SK-N-SH treated with all-trans-retinoic acid at 6 μM for 48 hours (cell line): Measurements from ENCODE around the gene SBSN.

Experiments
- ARNTL ChIP-seq: fragments of 450-650 bp; formaldehyde crosslinking; IDR thresholded peaks from 2 replicates; pipeline ENCODE4 v1.5.0; 2020; ENCODE audit warnings: low read depth, mild to moderate bottlenecking, moderate library complexity, borderline replicate concordance
- BACH2 ChIP-seq: fragments of 250-450 bp; sonication (Bioruptor Pico); IDR thresholded peaks from 2 replicates; pipeline ENCODE4 v1.9.0; 2021; ENCODE audit warnings: mild to moderate bottlenecking, borderline replicate concordance
- ESRRG ChIP-seq: fragments of 250-450 bp; sonication (Bioruptor Pico); IDR thresholded peaks from 2 replicates; pipeline ENCODE4 v1.6.1; 2021; ENCODE audit warnings: mild to moderate bottlenecking
- OSR1 ChIP-seq: fragments of 250-450 bp; sonication (Bioruptor Pico); IDR thresholded peaks from 2 replicates; pipeline ENCODE4 v1.8.0; 2022; ENCODE audit warnings: moderate library complexity, mild to moderate bottlenecking, inconsistent platforms
- RARB ChIP-seq: fragments of 250-450 bp; sonication (Bioruptor Pico); IDR thresholded peaks from 2 replicates; pipeline ENCODE4 v1.8.0; 2021; ENCODE audit warnings: mild to moderate bottlenecking, moderate library complexity
- TCF4 ChIP-seq: fragments of 250-450 bp; sonication (Bioruptor Pico); IDR thresholded peaks from 2 replicates; pipeline ENCODE4 v1.8.0; 2021; ENCODE audit warnings: mild to moderate bottlenecking, moderate library complexity, borderline replicate concordance
- ZFP3 ChIP-seq: fragments of 250-450 bp; sonication (Bioruptor Pico); IDR thresholded peaks from 2 replicates; pipeline ENCODE4 v1.5.0; 2020; ENCODE audit warnings: mild to moderate bottlenecking, moderate library complexity
- ZFP30 ChIP-seq: fragments of 450-650 bp; formaldehyde crosslinking; IDR thresholded peaks from 2 replicates; pipeline ENCODE4 v1.5.0; 2022; ENCODE audit warnings: mild to moderate bottlenecking, moderate library complexity
- ZNF565 ChIP-seq: fragments of 450-650 bp; formaldehyde crosslinking; conservative IDR thresholded peaks from 2 replicates; pipeline ENCODE4 v1.5.0; 2020; ENCODE audit warnings: low read depth, mild to moderate bottlenecking, moderate library complexity
- ZNF8 ChIP-seq: fragments of 450-650 bp; formaldehyde crosslinking; IDR thresholded peaks from 2 replicates; pipeline ENCODE4 v1.5.0; 2020; ENCODE audit warnings: mild to moderate bottlenecking, moderate library complexity
- TF ChIP-seq, protein P1 (sequence below): fragments of 250-450 bp; sonication (Bioruptor Pico); IDR thresholded peaks from 2 replicates; pipeline ENCODE4 v1.5.1; 2020; ENCODE audit warnings: low read depth, mild to moderate bottlenecking, moderate library complexity
- TF ChIP-seq, protein P2 (sequence below): fragments of 250-450 bp; sonication (Bioruptor Pico); IDR thresholded peaks from 2 replicates; pipeline ENCODE4 v1.5.1; 2021; ENCODE audit warnings: mild to moderate bottlenecking, moderate library complexity
- TF ChIP-seq, protein P3 (sequence below): fragments of 250-450 bp; sonication (Bioruptor Pico); IDR thresholded peaks from 2 replicates; pipeline ENCODE4 v1.8.0; 2021; ENCODE audit warnings: low read depth, mild to moderate bottlenecking, moderate library complexity, borderline replicate concordance
- TF ChIP-seq, protein P4 (sequence below): fragments of 250-450 bp; sonication (Bioruptor Pico); IDR thresholded peaks from 2 replicates; pipeline ENCODE4 v1.5.0; 2020; ENCODE audit warnings: mild to moderate bottlenecking, moderate library complexity

DNA sequence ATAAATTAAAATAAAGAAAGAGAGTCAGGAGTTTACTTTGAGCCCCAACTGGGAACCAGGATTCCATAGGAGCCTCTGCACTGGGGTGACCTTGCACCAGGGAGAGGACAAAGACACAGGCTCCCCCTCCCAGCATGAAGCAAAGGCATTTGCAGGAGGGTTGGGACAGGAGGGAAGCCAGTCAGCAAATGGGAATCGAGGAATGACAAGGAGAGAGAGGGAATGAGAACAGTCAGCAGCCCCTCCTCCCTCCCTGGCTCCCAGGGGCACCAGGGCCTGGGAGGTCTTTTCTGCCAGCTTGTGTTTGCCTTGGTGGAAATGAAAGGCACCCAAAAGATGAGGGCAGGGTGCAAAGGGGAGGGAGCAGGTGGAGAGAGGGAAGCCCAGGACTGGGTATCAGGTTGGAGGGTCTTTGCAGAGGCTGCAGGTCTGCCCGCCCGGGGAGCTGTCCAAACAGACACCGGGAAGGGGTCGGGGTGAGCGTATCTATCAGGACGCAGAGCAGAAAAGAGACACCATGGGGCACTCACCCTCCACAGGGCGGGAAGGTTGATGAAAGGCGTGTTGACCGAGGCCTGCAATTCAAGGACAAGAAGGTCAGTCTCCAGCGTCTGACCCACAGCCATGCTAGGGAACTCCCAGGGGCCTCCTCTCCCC, 3.8 kb downstream of the SBSN start:
- TF ChIP-seq TCF4 = no peak
- TF ChIP-seq, protein P1, sequence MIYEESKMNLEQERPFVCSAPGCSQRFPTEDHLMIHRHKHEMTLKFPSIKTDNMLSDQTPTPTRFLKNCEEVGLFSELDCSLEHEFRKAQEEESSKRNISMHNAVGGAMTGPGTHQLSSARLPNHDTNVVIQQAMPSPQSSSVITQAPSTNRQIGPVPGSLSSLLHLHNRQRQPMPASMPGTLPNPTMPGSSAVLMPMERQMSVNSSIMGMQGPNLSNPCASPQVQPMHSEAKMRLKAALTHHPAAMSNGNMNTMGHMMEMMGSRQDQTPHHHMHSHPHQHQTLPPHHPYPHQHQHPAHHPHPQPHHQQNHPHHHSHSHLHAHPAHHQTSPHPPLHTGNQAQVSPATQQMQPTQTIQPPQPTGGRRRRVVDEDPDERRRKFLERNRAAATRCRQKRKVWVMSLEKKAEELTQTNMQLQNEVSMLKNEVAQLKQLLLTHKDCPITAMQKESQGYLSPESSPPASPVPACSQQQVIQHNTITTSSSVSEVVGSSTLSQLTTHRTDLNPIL (CRISPR knock-in tag) = no peak
- TF ChIP-seq BACH2 (CRISPR knock-in tag) = no peak
- no peak for TF ChIP-seq ZNF565 (CRISPR knock-in tag)
- TF ChIP-seq RARB = no peak
- no peak for TF ChIP-seq ESRRG (CRISPR knock-in tag)
- TF ChIP-seq ZNF8 (CRISPR knock-in tag) = no peak
- TF ChIP-seq, protein P2, sequence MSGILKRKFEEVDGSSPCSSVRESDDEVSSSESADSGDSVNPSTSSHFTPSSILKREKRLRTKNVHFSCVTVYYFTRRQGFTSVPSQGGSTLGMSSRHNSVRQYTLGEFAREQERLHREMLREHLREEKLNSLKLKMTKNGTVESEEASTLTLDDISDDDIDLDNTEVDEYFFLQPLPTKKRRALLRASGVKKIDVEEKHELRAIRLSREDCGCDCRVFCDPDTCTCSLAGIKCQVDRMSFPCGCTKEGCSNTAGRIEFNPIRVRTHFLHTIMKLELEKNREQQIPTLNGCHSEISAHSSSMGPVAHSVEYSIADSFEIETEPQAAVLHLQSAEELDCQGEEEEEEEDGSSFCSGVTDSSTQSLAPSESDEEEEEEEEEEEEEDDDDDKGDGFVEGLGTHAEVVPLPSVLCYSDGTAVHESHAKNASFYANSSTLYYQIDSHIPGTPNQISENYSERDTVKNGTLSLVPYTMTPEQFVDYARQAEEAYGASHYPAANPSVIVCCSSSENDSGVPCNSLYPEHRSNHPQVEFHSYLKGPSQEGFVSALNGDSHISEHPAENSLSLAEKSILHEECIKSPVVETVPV (CRISPR knock-in tag) = no peak
- no peak for TF ChIP-seq OSR1 (CRISPR knock-in tag)
- no peak for TF ChIP-seq ARNTL
- TF ChIP-seq, protein P3, sequence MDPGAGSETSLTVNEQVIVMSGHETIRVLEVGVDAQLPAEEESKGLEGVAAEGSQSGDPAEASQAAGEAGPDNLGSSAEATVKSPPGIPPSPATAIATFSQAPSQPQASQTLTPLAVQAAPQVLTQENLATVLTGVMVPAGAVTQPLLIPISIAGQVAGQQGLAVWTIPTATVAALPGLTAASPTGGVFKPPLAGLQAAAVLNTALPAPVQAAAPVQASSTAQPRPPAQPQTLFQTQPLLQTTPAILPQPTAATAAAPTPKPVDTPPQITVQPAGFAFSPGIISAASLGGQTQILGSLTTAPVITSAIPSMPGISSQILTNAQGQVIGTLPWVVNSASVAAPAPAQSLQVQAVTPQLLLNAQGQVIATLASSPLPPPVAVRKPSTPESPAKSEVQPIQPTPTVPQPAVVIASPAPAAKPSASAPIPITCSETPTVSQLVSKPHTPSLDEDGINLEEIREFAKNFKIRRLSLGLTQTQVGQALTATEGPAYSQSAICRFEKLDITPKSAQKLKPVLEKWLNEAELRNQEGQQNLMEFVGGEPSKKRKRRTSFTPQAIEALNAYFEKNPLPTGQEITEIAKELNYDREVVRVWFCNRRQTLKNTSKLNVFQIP (CRISPR knock-in tag) = no peak
- no peak for TF ChIP-seq ZFP3 (CRISPR knock-in tag)
- no peak for TF ChIP-seq ZFP30
- TF ChIP-seq, protein P4, sequence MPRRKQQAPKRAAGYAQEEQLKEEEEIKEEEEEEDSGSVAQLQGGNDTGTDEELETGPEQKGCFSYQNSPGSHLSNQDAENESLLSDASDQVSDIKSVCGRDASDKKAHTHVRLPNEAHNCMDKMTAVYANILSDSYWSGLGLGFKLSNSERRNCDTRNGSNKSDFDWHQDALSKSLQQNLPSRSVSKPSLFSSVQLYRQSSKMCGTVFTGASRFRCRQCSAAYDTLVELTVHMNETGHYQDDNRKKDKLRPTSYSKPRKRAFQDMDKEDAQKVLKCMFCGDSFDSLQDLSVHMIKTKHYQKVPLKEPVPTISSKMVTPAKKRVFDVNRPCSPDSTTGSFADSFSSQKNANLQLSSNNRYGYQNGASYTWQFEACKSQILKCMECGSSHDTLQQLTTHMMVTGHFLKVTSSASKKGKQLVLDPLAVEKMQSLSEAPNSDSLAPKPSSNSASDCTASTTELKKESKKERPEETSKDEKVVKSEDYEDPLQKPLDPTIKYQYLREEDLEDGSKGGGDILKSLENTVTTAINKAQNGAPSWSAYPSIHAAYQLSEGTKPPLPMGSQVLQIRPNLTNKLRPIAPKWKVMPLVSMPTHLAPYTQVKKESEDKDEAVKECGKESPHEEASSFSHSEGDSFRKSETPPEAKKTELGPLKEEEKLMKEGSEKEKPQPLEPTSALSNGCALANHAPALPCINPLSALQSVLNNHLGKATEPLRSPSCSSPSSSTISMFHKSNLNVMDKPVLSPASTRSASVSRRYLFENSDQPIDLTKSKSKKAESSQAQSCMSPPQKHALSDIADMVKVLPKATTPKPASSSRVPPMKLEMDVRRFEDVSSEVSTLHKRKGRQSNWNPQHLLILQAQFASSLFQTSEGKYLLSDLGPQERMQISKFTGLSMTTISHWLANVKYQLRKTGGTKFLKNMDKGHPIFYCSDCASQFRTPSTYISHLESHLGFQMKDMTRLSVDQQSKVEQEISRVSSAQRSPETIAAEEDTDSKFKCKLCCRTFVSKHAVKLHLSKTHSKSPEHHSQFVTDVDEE (CRISPR knock-in tag) = no peak
